PC-9 (cell line): ENCODE data around the gene OSGEP. TPM values are rescaled to one million over a fixed set of nuclear protein-coding genes. Genes with fewer than 3 reads are reported as not detected.

Experiments
- BruUV-seq: library from RNA; stranded (reverse); fragments of 400-500 nt; replicated peaks from 2 replicates; lab custom pipeline; 2021; lab: Mats Ljungman, UMichigan
- CTCF ChIA-PET: fragments of 300-600 bp; sonication (Branson Sonifier 250); formaldehyde crosslinking; loops from one replicate; lab custom pipeline; 2022; ENCODE audit warnings: antibody characterized with exemption; lab: Charles Lee
- POLR2A ChIA-PET: fragments of 300-600 bp; sonication (Branson Sonifier 250); formaldehyde crosslinking; loops from one replicate; lab custom pipeline; 2022; ENCODE audit warnings: antibody characterized with exemption; ENCODE audit not compliant: unreplicated experiment; lab: Charles Lee
- DNase-seq, 2 experiments: peaks; one replicate each; pipeline versions ENCODE4 v3.0.0 to v3.0.0-alpha.2; 2015 to 2022; ENCODE audit warnings: mixed read lengths in 1 of 2
- H2AFZ ChIP-seq: fragments of 200-600 bp; sonication (generic); 2 replicates; pipeline ENCODE4 v1.8.1; 2017; ENCODE audit warnings: antibody characterized with exemption
- H3F3A ChIP-seq: fragments of 200-600 bp; sonication (generic); 2 replicates; pipeline ENCODE4 v1.8.1; 2017; ENCODE audit warnings: antibody characterized with exemption, mild to moderate bottlenecking, low read depth; ENCODE audit not compliant: insufficient read depth
- H3K27ac ChIP-seq: fragments of 200-600 bp; sonication (generic); 2 replicates; pipeline ENCODE4 v1.6.1; 2016; ENCODE audit warnings: mixed run types
- H3K27me3 ChIP-seq: fragments of 200-600 bp; sonication (generic); 2 replicates; pipeline ENCODE4 v1.6.1; 2016; ENCODE audit warnings: low read depth, mixed run types; ENCODE audit not compliant: insufficient read depth
- H3K36me3 ChIP-seq: fragments of 200-600 bp; sonication (generic); 2 replicates; pipeline ENCODE4 v1.6.1; 2016; ENCODE audit warnings: low read depth, mixed run types
- H3K4me1 ChIP-seq: fragments of 200-600 bp; sonication (generic); replicated peaks from 2 replicates; pipeline ENCODE4 v1.6.1; 2016; ENCODE audit warnings: mixed run types; ENCODE audit not compliant: insufficient read depth
- H3K4me2 ChIP-seq: fragments of 200-600 bp; sonication (generic); 2 replicates; pipeline ENCODE4 v1.6.1; 2017; ENCODE audit warnings: mixed run types
- H3K4me3 ChIP-seq: fragments of 200-600 bp; sonication (generic); 2 replicates; pipeline ENCODE4 v1.6.1; 2016; ENCODE audit warnings: mixed run types
- H3K79me2 ChIP-seq: fragments of 200-600 bp; sonication (generic); 2 replicates; pipeline ENCODE4 v1.6.1; 2017; ENCODE audit warnings: low read depth, mixed run types
- H3K9me2 ChIP-seq: fragments of 200-600 bp; sonication (generic); 2 replicates; pipeline ENCODE4 v1.8.1; 2017; ENCODE audit warnings: mild to moderate bottlenecking; ENCODE audit not compliant: insufficient read depth
- H3K9me3 ChIP-seq: fragments of 200-600 bp; sonication (generic); 2 replicates; pipeline ENCODE4 v1.8.1; 2016; ENCODE audit warnings: low read depth; ENCODE audit not compliant: insufficient read depth
- H4K20me1 ChIP-seq: fragments of 200-600 bp; sonication (generic); 2 replicates; pipeline ENCODE4 v1.8.1; 2017; ENCODE audit not compliant: insufficient read depth
- EZH2 ChIP-seq: fragments of 200-600 bp; sonication (generic); IDR thresholded peaks from 2 replicates; pipeline ENCODE4 v1.8.0; 2017; ENCODE audit warnings: antibody characterized with exemption, low read depth
- intact Hi-C: fragments of 100-400 bp; cut with micrococcal nuclease; formaldehyde crosslinking; loops from one replicate; pipeline ENCODE4 v1.10.0; 2022; ENCODE audit not compliant: unreplicated experiment
- total RNA-seq: library from RNA; stranded (reverse); gene quantifications from 2 replicates; pipeline ENCODE4 v1.2.3, GENCODE V29; 2021
- TF ChIP-seq, protein P1 (sequence below): fragments of 200-600 bp; sonication (generic); conservative IDR thresholded peaks from 2 replicates; pipeline ENCODE4 v1.6.1; 2017; ENCODE audit warnings: mixed run types, antibody characterized with exemption, mild to moderate bottlenecking, moderate library complexity

Gene OSGEP
- total RNA-seq, 1 experiment from 2014 or later = 20.6 TPM

DNA sequence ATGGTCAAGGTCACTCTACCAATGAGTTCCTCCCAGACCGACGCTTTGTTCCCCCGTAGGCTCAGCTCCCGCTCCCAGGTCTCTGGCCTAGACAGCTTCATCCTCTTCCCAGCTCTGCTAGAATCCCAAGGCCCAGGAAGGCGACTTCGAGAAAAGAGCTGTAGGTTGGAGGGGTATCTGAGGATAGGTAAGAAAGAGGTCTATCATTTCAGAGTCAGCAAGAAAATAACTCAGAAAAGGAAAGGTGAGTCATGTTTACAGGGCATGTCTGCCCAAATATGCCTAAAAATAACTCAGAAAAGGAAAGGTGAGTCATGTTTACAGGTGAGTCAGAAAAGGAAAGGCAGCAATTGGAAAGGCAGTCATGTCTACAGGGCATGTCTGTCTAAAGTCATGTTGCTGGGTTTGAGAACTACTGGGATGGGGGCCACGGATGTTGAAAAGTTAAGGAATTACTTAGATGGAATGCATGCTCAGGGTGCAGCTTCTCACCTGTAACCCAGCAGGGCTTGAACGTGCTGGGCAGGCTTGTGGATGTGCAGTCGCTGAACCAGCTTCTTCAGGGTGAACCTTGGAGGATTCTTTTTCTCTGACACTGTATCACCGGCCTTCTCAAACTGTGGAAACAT, 53.5 kb downstream of the OSGEP start:
- intact Hi-C loops = loop anchor here (1.0 to 2.0 kb wide), 2 partner anchors 12 to 54 kb away; partner anchors contain the start of genes APEX1, OSGEP and TEP1
- H3K9me2 ChIP-seq = no peaks in the 10 kb centered on the region
- peak overlapping the region; percentile 64 for H3K4me2 ChIP-seq
- H3K36me3 ChIP-seq = peaks cover 4% of the 10 kb centered on the region; the same call in 1 of the 2 replicates
- BruUV-seq = no TSS peak
- H3F3A ChIP-seq = peaks cover 21% of the 10 kb centered on the region
- TF ChIP-seq, protein P1, sequence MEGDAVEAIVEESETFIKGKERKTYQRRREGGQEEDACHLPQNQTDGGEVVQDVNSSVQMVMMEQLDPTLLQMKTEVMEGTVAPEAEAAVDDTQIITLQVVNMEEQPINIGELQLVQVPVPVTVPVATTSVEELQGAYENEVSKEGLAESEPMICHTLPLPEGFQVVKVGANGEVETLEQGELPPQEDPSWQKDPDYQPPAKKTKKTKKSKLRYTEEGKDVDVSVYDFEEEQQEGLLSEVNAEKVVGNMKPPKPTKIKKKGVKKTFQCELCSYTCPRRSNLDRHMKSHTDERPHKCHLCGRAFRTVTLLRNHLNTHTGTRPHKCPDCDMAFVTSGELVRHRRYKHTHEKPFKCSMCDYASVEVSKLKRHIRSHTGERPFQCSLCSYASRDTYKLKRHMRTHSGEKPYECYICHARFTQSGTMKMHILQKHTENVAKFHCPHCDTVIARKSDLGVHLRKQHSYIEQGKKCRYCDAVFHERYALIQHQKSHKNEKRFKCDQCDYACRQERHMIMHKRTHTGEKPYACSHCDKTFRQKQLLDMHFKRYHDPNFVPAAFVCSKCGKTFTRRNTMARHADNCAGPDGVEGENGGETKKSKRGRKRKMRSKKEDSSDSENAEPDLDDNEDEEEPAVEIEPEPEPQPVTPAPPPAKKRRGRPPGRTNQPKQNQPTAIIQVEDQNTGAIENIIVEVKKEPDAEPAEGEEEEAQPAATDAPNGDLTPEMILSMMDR = no peak
- TF ChIP-seq EZH2 = no peak
- H3K27ac ChIP-seq = peak overlapping the region; percentile 85
- peak overlapping the region; percentile 26; the same call in 1 of the 2 replicates for H3K4me3 ChIP-seq
- DNase-seq = peak; percentile 55 to 91
- H3K9me3 ChIP-seq = no peaks in the 10 kb centered on the region
- H3K79me2 ChIP-seq = no peaks in the 10 kb centered on the region
- H2AFZ ChIP-seq = no peak overlapping the region
- POLR2A ChIA-PET = interaction anchor here (0.6 kb wide), 2 partner anchors 12 to 15 kb away, joined by 3 to 8 read pairs; partner anchors contain the start of gene TEP1
- H3K4me1 ChIP-seq = peaks cover 26% of the 10 kb centered on the region
- no peaks in the 10 kb centered on the region for H3K27me3 ChIP-seq
- no peaks in the 10 kb centered on the region for H4K20me1 ChIP-seq
- CTCF ChIA-PET = no interaction called here

DNA sequence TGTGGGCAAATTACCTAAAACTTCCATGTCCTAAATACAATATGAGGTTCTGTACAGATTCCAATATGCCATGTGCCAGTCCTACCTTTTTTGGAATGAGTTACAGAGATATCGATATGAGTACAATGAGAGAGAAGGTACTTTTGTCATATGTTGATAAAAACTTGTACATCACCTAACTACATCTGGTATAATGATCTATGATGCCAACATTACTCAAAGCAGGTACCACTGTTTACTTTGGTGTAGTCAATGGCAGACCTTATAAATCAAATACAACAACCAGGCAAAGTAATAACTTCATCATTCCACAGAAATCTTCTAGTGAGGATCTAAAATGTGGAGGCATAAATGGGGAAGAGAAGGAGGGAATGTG, 54.0 kb downstream of the OSGEP start:
- no peak overlapping the region for H3K4me3 ChIP-seq
- intact Hi-C loops = loop anchor here (2.0 kb wide), 1 partner anchor 54 kb away; the partner anchor contains the start of genes APEX1 and OSGEP
- ChIA-PET CTCF (no interaction called here), POLR2A (no interaction called here)
- TSS peak; percentile 56 for BruUV-seq
- peaks cover 21% of the 10 kb centered on the region for H3F3A ChIP-seq
- no peaks in the 10 kb centered on the region for H4K20me1 ChIP-seq
- no peak overlapping the region for H2AFZ ChIP-seq
- no peak for DNase-seq
- TF ChIP-seq EZH2 = no peak
- TF ChIP-seq, protein P1 = no peak
- H3K4me2 ChIP-seq = peak overlapping the region; percentile 64
- H3K36me3 ChIP-seq = peaks cover 4% of the 10 kb centered on the region; the same call in 1 of the 2 replicates
- no peaks in the 10 kb centered on the region for H3K79me2 ChIP-seq
- H3K4me1 ChIP-seq = peaks cover 26% of the 10 kb centered on the region
- H3K9me2 ChIP-seq = no peaks in the 10 kb centered on the region
- H3K9me3 ChIP-seq = no peaks in the 10 kb centered on the region
- H3K27me3 ChIP-seq = no peaks in the 10 kb centered on the region
- H3K27ac ChIP-seq = peak overlapping the region; percentile 78

DNA sequence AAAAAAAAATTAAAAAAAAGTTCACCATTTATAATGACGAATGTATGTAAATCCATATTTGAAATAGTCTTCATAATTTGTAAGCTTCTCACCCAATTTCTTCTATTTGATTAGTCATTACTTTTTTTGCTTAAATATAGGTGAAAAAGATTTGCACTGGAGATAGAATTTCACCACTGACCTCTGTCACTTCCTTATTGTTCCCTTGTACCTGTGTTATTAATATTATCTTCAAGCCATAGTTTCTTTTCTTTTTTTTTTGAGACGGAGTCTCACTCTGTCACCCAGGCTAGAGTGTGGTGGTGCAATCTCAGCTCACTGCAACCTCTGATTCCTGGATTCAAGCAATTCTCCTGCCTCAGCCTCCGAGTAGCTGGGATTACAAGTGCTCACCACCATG, 57.1 kb downstream of the OSGEP start:
- DNase-seq = no peak
- H4K20me1 ChIP-seq = no peaks in the 10 kb centered on the region
- ChIA-PET CTCF (no interaction called here), POLR2A (no interaction called here)
- H3K79me2 ChIP-seq = no peaks in the 10 kb centered on the region
- peaks cover 4% of the 10 kb centered on the region for H3K36me3 ChIP-seq
- TF ChIP-seq, protein P1 = no peak
- peaks cover 20% of the 10 kb centered on the region for H3F3A ChIP-seq
- intact Hi-C loops = no loop called here
- no peak overlapping the region for H3K4me3 ChIP-seq
- no TSS peak for BruUV-seq
- no peaks in the 10 kb centered on the region for H3K9me2 ChIP-seq
- H2AFZ ChIP-seq = no peak overlapping the region
- peaks cover 24% of the 10 kb centered on the region for H3K4me1 ChIP-seq
- no peak overlapping the region for H3K27ac ChIP-seq
- no peaks in the 10 kb centered on the region for H3K27me3 ChIP-seq
- H3K9me3 ChIP-seq = no peaks in the 10 kb centered on the region
- H3K4me2 ChIP-seq = no peak overlapping the region

Other genes starting within 250 kb of the OSGEP start
- gene OR11H6, start 231.1 kb downstream of the OSGEP start, total RNA-seq = not detected in 2 replicates
- not detected in 2 replicates for gene OR11H7, start 225.8 kb downstream of the OSGEP start, total RNA-seq
- gene OR11H4, start 215.5 kb downstream of the OSGEP start, total RNA-seq = not detected in 2 replicates
- gene TTC5, start 148.9 kb downstream of the OSGEP start, total RNA-seq = 12.6 and 15.8 TPM in 2 replicates
- 30.8 and 34.0 TPM in 2 replicates for gene CCNB1IP1, start 121.5 kb downstream of the OSGEP start, total RNA-seq
- gene PARP2, start 111.2 kb downstream of the OSGEP start, total RNA-seq = 22.1 and 23.3 TPM in 2 replicates
- 18.4 and 20.4 TPM in 2 replicates for gene TEP1, start 41.3 kb downstream of the OSGEP start, total RNA-seq
- gene KLHL33, start 18.6 kb downstream of the OSGEP start, total RNA-seq = 0.11 TPM in 1 of 2 replicates, not detected in the other
- 107 and 113 TPM in 2 replicates for gene APEX1, start 414 bp upstream of the OSGEP start, total RNA-seq
- 20.1 and 22.2 TPM in 2 replicates for gene PIP4P1, start 6.6 kb upstream of the OSGEP start, total RNA-seq
- 23.5 and 26.9 TPM in 2 replicates for gene PNP, start 14.6 kb upstream of the OSGEP start, total RNA-seq
- gene RNASE10, start 50.7 kb upstream of the OSGEP start, total RNA-seq = 0.68 TPM in 1 of 2 replicates, not detected in the other
- gene RNASE9, start 106.2 kb upstream of the OSGEP start, total RNA-seq = not detected in 2 replicates
- gene RNASE11, start 133.2 kb upstream of the OSGEP start, total RNA-seq = not detected in 2 replicates
- gene RNASE12, start 136.6 kb upstream of the OSGEP start, total RNA-seq = not detected in 2 replicates
- not detected in 2 replicates for gene OR6S1, start 186.9 kb upstream of the OSGEP start, total RNA-seq
- 2.0 and 4.0 TPM in 2 replicates for gene RNASE4, start 229.7 kb upstream of the OSGEP start, total RNA-seq
- 4.4 and 5.7 TPM in 2 replicates for gene ANG, start 234.0 kb upstream of the OSGEP start, total RNA-seq